ENCODE measurements around the gene APMAP. TPM values are rescaled to one million over a fixed set of nuclear protein-coding genes. Genes with fewer than 3 reads are reported as not detected.

APMAP gene
- total and polyA plus RNA-seq, 2 experiments from 2014 or later: 50.4 to 90.2 TPM

DNA sequence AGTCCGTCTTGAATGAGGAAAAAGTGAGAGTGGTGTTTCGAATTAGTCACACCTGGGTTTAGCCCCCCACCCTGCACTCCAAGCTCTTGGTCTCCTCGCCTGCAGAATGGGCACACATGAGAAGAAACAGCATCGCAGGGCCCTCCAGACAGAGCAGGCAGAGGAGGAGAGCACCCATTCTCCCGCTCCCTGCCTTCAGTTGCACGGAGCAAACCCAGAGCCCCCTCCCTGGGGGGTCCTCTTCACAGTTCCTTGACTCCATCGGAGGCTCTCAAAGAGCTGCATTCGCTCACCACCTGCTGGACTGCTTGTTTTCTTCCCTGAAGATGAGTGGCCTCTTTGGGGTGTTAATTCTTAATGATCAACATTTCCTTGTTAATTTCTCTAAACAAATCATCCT lies 38.4 kb downstream of the APMAP start:
- TF ChIP-seq, protein P1, sequence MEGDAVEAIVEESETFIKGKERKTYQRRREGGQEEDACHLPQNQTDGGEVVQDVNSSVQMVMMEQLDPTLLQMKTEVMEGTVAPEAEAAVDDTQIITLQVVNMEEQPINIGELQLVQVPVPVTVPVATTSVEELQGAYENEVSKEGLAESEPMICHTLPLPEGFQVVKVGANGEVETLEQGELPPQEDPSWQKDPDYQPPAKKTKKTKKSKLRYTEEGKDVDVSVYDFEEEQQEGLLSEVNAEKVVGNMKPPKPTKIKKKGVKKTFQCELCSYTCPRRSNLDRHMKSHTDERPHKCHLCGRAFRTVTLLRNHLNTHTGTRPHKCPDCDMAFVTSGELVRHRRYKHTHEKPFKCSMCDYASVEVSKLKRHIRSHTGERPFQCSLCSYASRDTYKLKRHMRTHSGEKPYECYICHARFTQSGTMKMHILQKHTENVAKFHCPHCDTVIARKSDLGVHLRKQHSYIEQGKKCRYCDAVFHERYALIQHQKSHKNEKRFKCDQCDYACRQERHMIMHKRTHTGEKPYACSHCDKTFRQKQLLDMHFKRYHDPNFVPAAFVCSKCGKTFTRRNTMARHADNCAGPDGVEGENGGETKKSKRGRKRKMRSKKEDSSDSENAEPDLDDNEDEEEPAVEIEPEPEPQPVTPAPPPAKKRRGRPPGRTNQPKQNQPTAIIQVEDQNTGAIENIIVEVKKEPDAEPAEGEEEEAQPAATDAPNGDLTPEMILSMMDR (IDR thresholded peaks at IDR 0.05; ENCODE audit: low read depth, low read length): no peak
- no peak overlapping the region for H3K4me3 ChIP-seq
- no peak for DNase-seq (ENCODE audit: low read depth in 1 of 2, low spot score in 1 of 2)
- no peaks in the 10 kb centered on the region for H3K4me1 ChIP-seq (ENCODE audit: low read depth)
- H3K9me3 ChIP-seq (ENCODE audit: low read depth): no peaks in the 10 kb centered on the region
- no peak overlapping the region for H3K27ac ChIP-seq
- H3K27me3 ChIP-seq: no peaks in the 10 kb centered on the region
- no peaks in the 10 kb centered on the region for H3K36me3 ChIP-seq

DNA sequence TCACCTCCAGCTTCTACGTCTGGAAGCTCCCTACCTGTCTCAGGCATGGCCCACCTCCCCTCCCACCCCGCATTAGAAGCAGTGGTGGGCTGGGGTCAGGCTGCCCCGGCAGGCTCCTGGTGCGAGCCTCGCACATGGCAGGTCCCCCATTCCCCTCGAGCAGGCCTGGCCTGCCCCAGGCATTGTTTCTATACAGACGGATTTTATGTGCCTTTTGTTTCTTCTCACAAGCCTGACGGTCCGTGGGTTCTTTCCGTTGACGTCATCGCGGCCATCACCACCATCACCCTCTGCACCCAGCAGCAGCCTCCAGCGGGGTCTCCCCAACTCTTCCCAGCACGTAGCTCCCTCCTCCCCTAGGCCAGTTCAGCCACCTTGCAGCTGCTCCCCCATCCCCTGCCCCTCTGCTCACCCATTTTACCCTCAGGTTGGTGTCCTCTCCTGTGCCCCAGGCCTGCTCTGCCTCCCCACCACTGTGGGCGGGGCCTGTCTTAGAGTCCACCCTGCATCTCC lies 38.9 kb downstream of the APMAP start:
- Histone ChIP-seq H3K27me3 (no peaks in the 10 kb centered on the region), H3K9me3 (ENCODE audit: low read depth) (no peaks in the 10 kb centered on the region), H3K4me1 (ENCODE audit: low read depth) (no peaks in the 10 kb centered on the region), H3K36me3 (no peaks in the 10 kb centered on the region), H3K4me3 (no peak overlapping the region), H3K27ac (no peak overlapping the region)
- TF ChIP-seq, protein P1 (IDR thresholded peaks at IDR 0.05; ENCODE audit: low read depth, low read length): no peak
- no peak for DNase-seq (ENCODE audit: low read depth in 1 of 2, low spot score in 1 of 2)

DNA sequence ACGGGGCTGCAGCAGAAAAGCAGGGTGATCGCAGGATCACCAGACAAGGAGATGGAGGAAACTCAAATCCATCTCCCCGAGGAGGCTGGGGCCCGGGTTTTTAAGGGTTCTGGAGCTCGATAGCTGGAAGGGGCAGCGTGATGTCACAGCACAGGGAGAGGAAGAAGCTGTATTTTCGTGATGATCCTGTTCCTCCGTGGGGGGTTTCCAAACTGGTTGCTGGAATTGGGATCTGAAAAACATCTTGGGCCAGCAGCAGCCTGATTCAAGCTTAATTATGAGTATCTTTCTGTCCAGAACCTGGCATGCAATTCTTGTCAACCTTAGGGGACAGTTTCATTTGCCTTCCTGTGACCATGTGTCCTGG lies 39.4 kb downstream of the APMAP start:
- DNase-seq (ENCODE audit: low read depth in 1 of 2, low spot score in 1 of 2): no peak
- Histone ChIP-seq H3K9me3 (ENCODE audit: low read depth) (no peaks in the 10 kb centered on the region), H3K27ac (no peak overlapping the region), H3K4me1 (ENCODE audit: low read depth) (no peaks in the 10 kb centered on the region), H3K36me3 (no peaks in the 10 kb centered on the region), H3K4me3 (no peak overlapping the region), H3K27me3 (no peaks in the 10 kb centered on the region)
- TF ChIP-seq, protein P1 (IDR thresholded peaks at IDR 0.05; ENCODE audit: low read depth, low read length): no peak

DNA sequence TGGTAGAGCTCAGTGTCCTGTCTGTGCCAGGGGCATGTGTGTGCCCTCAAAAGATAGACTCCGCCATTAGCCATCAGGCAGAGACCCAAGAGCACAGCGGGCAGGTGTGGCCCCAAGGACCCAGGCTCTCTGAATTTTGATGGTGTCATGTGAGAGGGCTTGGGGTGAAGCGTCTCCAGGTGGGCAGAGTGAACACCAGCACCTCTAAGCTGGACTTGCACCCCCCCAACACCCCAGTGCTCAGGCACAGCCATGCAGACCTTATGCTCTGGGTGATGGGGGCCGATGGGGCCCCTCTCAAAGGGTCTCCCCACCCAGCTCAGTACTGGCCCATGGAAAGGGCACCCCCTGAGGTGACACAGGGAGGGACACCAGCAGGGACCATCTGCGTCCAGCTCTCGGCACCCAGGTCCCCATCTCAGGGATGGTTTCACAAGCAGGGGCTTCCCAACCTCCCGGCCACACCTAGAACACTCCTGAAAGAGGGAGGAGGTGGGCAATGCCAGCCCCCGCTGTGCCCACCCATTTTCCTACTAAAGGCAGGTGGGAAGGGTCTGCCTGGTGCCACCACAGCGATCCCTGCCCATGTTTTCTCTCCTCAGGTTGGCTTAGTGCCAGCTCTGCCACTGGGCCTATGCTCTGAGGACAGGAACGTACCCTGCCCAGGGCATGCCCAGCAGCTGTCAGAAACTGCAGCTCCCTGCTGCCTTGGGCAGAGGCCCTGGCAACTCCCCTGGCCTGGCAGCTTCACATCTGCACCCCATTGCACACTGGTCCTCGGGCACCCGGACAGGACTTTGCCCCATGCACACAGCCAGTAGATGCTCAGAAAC lies 40.0 kb downstream of the APMAP start:
- Histone ChIP-seq H3K27ac (no peak overlapping the region), H3K4me1 (ENCODE audit: low read depth) (no peaks in the 10 kb centered on the region), H3K9me3 (ENCODE audit: low read depth) (no peaks in the 10 kb centered on the region), H3K4me3 (no peak overlapping the region), H3K27me3 (no peaks in the 10 kb centered on the region), H3K36me3 (no peaks in the 10 kb centered on the region)
- DNase-seq (ENCODE audit: low read depth in 1 of 2, low spot score in 1 of 2): no peak
- TF ChIP-seq, protein P1 (IDR thresholded peaks at IDR 0.05; ENCODE audit: low read depth, low read length): no peak

DNA sequence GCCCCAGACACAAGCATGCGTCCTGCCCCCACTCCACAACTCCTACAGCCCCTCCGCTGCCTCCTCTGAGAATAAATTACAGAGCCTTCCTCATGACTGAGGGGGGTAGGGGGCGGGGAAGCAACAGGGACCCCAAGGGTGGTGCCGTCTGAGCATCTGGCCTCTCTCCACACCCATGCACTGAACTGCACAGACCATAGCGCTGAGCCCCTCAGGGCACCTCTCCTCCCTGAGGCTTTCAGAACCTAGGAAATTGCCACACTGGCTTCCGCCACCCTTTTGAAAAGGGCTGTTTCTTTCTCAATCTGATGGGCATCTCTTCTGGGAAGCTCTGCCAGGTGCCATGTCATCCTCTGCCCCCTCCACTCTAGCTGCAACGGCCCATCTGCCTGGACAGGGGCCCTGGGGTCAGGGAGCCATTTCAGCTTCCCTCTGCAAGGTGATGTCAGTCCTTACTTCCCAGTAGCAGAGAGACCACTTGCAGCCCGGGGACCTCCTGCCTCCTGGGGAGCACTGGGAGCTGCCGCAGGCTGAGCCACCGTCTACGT lies 40.9 kb downstream of the APMAP start:
- H3K4me3 ChIP-seq: no peak overlapping the region
- no peaks in the 10 kb centered on the region for H3K4me1 ChIP-seq (ENCODE audit: low read depth)
- no peaks in the 10 kb centered on the region for H3K36me3 ChIP-seq
- DNase-seq (ENCODE audit: low read depth in 1 of 2, low spot score in 1 of 2): no peak
- H3K9me3 ChIP-seq (ENCODE audit: low read depth): no peaks in the 10 kb centered on the region
- H3K27me3 ChIP-seq: no peaks in the 10 kb centered on the region
- no peak overlapping the region for H3K27ac ChIP-seq
- TF ChIP-seq, protein P1 (IDR thresholded peaks at IDR 0.05; ENCODE audit: low read depth, low read length): no peak
